Breast epithelium (tissue), 3 donors: ENCODE data around the gene ARHGAP44.

ENCODE experiments used
- POLR2A ChIP-seq: fragments of 450-650 bp; IDR thresholded peaks from one replicate; pipeline ENCODE4 v1.6.1; 2016; ENCODE audit warnings: antibody characterized with exemption, mild to moderate bottlenecking, moderate library complexity
- POLR2AphosphoS5 ChIP-seq, 3 donors: sonication (generic); formaldehyde crosslinking; IDR thresholded peaks; one replicate each; pipeline ENCODE4 v1.6.1; 2017; ENCODE audit warnings: antibody characterized with exemption in 3 of 3
- TF ChIP-seq, protein P1 (sequence below), 3 donors: fragments of 450-650 bp; IDR thresholded peaks; one replicate each; pipeline ENCODE4 v1.5.1; 2016 to 2017; ENCODE audit warnings: antibody characterized with exemption in 3 of 3, mild to moderate bottlenecking in 3 of 3, moderate library complexity in 3 of 3

DNA sequence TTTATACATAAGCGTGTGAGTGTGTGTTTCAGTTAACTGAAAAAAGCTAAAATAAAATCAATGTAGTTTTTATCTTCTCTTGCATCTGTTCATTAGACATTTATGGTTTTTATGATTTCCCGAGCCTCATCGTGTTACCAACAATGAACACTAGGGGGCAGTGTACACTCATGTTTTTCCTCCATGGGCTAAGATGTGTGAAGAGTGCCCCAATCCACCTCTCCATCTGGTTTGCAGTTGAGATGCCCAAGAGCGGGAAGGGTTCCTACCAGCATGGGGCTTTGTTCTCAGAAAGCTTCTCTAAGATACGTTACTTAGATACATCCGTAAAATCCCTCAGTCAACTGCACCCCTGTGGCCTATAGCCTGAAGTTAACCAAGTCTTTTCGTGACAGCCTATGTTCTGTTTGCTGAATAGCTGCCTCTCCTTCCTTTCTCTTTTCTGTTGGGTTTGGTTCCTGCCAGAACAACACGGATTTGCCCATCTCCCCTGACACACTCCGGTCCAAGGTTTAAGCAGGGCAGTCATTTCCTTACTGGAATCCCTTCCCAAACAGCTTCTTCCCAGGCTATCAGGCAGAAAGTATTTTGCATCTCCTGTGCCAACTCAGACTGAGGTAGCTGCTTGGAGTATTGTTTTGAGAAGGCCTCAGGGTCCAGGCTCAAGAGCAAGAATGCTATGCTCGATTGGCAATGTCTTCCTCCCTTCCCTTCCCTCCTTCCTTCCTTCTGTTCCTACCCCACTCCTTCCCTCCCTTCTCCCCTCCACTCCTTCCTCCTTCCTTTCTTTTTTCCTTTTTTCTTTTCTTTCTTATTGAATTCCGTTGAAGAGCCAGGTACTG is 241.4 kb downstream of the ARHGAP44 start:
- TF ChIP-seq POLR2A (no peak), POLR2AphosphoS5 (IDR thresholded peaks at IDR 0.05) (no peak)
- TF ChIP-seq, protein P1, sequence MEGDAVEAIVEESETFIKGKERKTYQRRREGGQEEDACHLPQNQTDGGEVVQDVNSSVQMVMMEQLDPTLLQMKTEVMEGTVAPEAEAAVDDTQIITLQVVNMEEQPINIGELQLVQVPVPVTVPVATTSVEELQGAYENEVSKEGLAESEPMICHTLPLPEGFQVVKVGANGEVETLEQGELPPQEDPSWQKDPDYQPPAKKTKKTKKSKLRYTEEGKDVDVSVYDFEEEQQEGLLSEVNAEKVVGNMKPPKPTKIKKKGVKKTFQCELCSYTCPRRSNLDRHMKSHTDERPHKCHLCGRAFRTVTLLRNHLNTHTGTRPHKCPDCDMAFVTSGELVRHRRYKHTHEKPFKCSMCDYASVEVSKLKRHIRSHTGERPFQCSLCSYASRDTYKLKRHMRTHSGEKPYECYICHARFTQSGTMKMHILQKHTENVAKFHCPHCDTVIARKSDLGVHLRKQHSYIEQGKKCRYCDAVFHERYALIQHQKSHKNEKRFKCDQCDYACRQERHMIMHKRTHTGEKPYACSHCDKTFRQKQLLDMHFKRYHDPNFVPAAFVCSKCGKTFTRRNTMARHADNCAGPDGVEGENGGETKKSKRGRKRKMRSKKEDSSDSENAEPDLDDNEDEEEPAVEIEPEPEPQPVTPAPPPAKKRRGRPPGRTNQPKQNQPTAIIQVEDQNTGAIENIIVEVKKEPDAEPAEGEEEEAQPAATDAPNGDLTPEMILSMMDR (IDR thresholded peaks at IDR 0.05) = peak; percentile 50 to 72 (median 51)
